NB4 (cell line): Measurements from ENCODE around the gene SDCBP2.

ENCODE experiments used
- DNase-seq: peaks from one replicate; pipeline ENCODE4 v3.0.0; 2010; ENCODE audit warnings: low read depth
- H3K4me3 ChIP-seq: one replicate; pipeline ENCODE4 v1.5.1; 2011; ENCODE audit warnings: mild to moderate bottlenecking, low read depth, low read length, moderate library complexity
- CTCF ChIP-seq: IDR thresholded peaks from one replicate; pipeline ENCODE4 v1.5.1; 2012; ENCODE audit warnings: low read depth, low read length
- MYC ChIP-seq: IDR thresholded peaks from 2 replicates; pipeline ENCODE4 v1.6.1; 2011; ENCODE audit warnings: low read depth, low read length
- POLR2A ChIP-seq: IDR thresholded peaks from 2 replicates; pipeline ENCODE4 v1.6.1; 2011; ENCODE audit warnings: mild to moderate bottlenecking; ENCODE audit not compliant: insufficient read length; ENCODE audit errors: extremely low read depth
- TF ChIP-seq, protein P1 (sequence below): IDR thresholded peaks from 2 replicates; pipeline ENCODE4 v1.6.1; 2011; ENCODE audit warnings: low read depth, low read length

Gene SDCBP2

DNA sequence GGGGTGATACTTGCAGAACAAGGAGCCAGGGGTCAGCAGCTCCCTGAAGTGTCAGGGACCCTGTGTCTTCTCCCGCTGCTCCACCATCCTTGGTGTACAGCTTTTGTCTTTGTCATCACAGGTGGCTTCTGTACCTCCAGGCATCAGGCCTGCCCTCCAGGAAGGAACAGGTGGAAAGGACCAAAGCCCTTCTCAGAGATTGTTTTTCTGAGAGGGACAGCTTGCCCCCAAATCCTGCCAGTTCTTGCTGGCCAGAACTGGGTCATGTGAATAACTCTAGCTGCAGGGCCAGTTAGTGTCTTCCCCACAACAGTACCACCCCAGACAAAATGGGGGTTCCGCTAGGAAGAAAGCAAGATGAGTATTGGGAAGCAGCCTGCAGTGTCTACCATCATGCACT is 31.5 kb downstream of the SDCBP2 start:
- DNase-seq: no peak
- TF ChIP-seq MYC (no peak), CTCF (no peak), POLR2A (no peak)
- TF ChIP-seq, protein P1, sequence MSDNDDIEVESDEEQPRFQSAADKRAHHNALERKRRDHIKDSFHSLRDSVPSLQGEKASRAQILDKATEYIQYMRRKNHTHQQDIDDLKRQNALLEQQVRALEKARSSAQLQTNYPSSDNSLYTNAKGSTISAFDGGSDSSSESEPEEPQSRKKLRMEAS: no peak
- H3K4me3 ChIP-seq: no peak overlapping the region

- TF ChIP-seq MYC (no peak), POLR2A (no peak), CTCF (no peak)
- TF ChIP-seq, protein P1: no peak
- H3K4me3 ChIP-seq: no peak overlapping the region
- no peak for DNase-seq
Measured at GRCh38 chr20:1296922-1297321, 32.0 kb downstream of the SDCBP2 start.

DNA sequence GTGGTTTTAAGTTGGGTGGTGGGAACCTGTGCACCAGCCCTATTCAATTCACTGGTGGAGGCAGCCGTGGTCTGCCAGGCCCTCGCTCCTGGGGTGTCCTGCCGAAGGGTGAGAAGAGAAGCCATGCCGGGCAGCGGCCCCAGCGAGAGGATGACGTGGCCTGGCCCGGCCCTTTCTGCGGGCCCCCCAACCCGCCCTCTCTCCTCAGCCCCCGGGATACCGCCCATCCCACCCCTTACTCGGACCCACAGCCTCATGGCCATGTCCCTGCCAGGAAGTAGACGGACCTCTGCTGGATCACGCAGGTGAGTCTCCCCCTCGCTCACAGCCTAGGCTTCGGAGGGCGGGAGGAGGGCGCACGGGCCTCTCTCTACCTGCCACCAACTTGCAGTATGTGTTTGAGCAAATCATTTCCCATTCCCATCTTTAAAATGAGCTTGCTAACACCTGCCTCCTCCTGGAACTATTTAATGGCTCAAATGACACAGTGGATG is 32.8 kb downstream of the SDCBP2 start:
- TF ChIP-seq MYC (no peak), POLR2A (no peak), CTCF (no peak)
- TF ChIP-seq, protein P1: no peak
- no peak for DNase-seq
- H3K4me3 ChIP-seq: no peak overlapping the region

GRCh38 chr20:1295276-1295930 is 33.5 kb downstream of the SDCBP2 start:
- no peak for DNase-seq
- TF ChIP-seq, protein P1: no peak
- no peak for TF ChIP-seq CTCF
- TF ChIP-seq POLR2A: no peak
- no peak for TF ChIP-seq MYC
- no peak overlapping the region for H3K4me3 ChIP-seq

DNA sequence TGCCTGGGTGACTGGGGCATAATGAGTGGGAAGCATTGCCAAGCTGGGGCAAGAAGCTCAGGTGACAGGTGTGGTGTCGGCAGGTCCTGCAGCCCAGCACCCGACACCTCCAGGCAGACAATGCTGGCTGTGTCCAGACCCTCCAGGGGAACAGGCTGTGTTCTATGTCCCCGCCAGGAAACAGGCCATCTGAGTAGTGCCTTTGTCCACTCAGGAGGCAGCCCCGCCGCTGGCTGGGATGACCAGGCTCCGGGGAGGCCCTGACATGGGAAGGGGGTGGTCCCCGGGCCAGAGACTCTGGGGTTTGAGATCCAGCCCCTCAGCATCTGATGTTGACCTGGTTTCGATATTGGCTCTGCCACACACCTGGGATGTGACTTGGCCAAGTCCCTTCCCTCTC is 34.4 kb downstream of the SDCBP2 start:
- no peak for TF ChIP-seq CTCF
- TF ChIP-seq POLR2A: no peak
- no peak for TF ChIP-seq MYC
- TF ChIP-seq, protein P1: no peak
- no peak for DNase-seq
- no peak overlapping the region for H3K4me3 ChIP-seq
